Large intestine (tissue), 3 donors: ENCODE measurements around the gene EFCAB14. TPM values are rescaled to one million over a fixed set of nuclear protein-coding genes. Genes with fewer than 3 reads are reported as not detected.
"Not testable (repeated sequence)": the region's sequence is repeated elsewhere in the genome, so short reads cannot be mapped to it uniquely, and the experiment has no call there.

Experiments
- DNase-seq, 2 donors: peaks; one replicate each; pipeline versions ENCODE4 v3.0.0 to v3.0.0-alpha.2; 2013
- H3K27ac ChIP-seq: one replicate; pipeline ENCODE4 v1.5.1; 2013; ENCODE audit warnings: low read length
- H3K27me3 ChIP-seq: 2 replicates; pipeline ENCODE4 v1.6.1; 2013; ENCODE audit warnings: low read length; ENCODE audit not compliant: control insufficient read depth, insufficient read depth
- H3K36me3 ChIP-seq: 2 replicates; pipeline ENCODE4 v1.6.1; 2013; ENCODE audit warnings: low read length; ENCODE audit not compliant: control insufficient read depth, insufficient read depth
- H3K4me1 ChIP-seq: one replicate; pipeline ENCODE4 v1.6.1; 2013; ENCODE audit warnings: low read length; ENCODE audit not compliant: control insufficient read depth, insufficient read depth
- H3K4me3 ChIP-seq: one replicate; pipeline ENCODE4 v1.5.1; 2013; ENCODE audit warnings: low read length
- H3K9me3 ChIP-seq: one replicate; pipeline ENCODE4 v1.6.1; 2013; ENCODE audit warnings: mild to moderate bottlenecking, low read depth, low read length, moderate library complexity; ENCODE audit not compliant: control insufficient read depth
- WGBS: methylation state at CpG from one replicate; pipeline ENCODE4 v1.1.5; 2013; ENCODE audit warnings: low lambda C conversion rate; ENCODE audit not compliant: insufficient coverage; 5-methylcytosine and 5-hydroxymethylcytosine counted together
- polyA plus RNA-seq: library from polyadenylated mRNA; unstranded; fragments of 120-200 nt; gene quantifications from one replicate; pipeline ENCODE4 v1.2.1, GENCODE V29; 2013

EFCAB14 gene
- polyA plus RNA-seq, 1 donor, result 82.2 TPM

GRCh38 chr1:46724991-46725735 is 6.2 kb upstream of the EFCAB14 start:
- DNase-seq, result peak; percentile 70
- no peak overlapping the region for H3K27ac ChIP-seq
- no peaks in the 10 kb centered on the region for H3K27me3 ChIP-seq
- WGBS, result 100% methylated on average over 1 of the region's 7 CpGs
- H3K9me3 ChIP-seq, result no peaks in the 10 kb centered on the region
- H3K36me3 ChIP-seq, result no peaks in the 10 kb centered on the region
- H3K4me3 ChIP-seq, result no peak overlapping the region
- H3K4me1 ChIP-seq, result peaks cover 2% of the 10 kb centered on the region

GRCh38 chr1:46723901-46724300 is 5.0 kb upstream of the EFCAB14 start:
- WGBS, result no CpG with 5 or more reads among the region's 4 CpGs
- no peak for DNase-seq
- no peaks in the 10 kb centered on the region for H3K9me3 ChIP-seq
- no peak overlapping the region for H3K27ac ChIP-seq
- H3K4me1 ChIP-seq, result peaks cover 10% of the 10 kb centered on the region
- H3K4me3 ChIP-seq, result no peak overlapping the region
- H3K36me3 ChIP-seq, result no peaks in the 10 kb centered on the region
- H3K27me3 ChIP-seq, result no peaks in the 10 kb centered on the region

- no peak for DNase-seq
- Histone ChIP-seq H3K4me1 (peaks cover 18% of the 10 kb centered on the region), H3K4me3 (no peak overlapping the region), H3K36me3 (no peaks in the 10 kb centered on the region), H3K27me3 (no peaks in the 10 kb centered on the region), H3K9me3 (no peaks in the 10 kb centered on the region), H3K27ac (no peak overlapping the region)
- no CpG with 5 or more reads among the region's 3 CpGs for WGBS
These were observed 2.8 kb upstream of the EFCAB14 start for GRCh38 chr1:46721686-46722205.

GRCh38 chr1:46721204-46721603 is 2.3 kb upstream of the EFCAB14 start:
- Histone ChIP-seq H3K36me3 (no peaks in the 10 kb centered on the region), H3K9me3 (no peaks in the 10 kb centered on the region), H3K27me3 (no peaks in the 10 kb centered on the region), H3K27ac (no peak overlapping the region), H3K4me1 (peaks cover 18% of the 10 kb centered on the region), H3K4me3 (no peak overlapping the region)
- no peak for DNase-seq
- no CpG with 5 or more reads among the region's 1 CpG for WGBS

GRCh38 chr1:46720319-46720718 is 1.4 kb upstream of the EFCAB14 start:
- peaks cover 18% of the 10 kb centered on the region for H3K4me1 ChIP-seq
- H3K36me3 ChIP-seq, H3K27me3 ChIP-seq, H3K4me3 ChIP-seq, DNase-seq, H3K9me3 ChIP-seq, H3K27ac ChIP-seq: not testable (repeated sequence)
- no CpG with 5 or more reads among the region's 8 CpGs for WGBS

DNA sequence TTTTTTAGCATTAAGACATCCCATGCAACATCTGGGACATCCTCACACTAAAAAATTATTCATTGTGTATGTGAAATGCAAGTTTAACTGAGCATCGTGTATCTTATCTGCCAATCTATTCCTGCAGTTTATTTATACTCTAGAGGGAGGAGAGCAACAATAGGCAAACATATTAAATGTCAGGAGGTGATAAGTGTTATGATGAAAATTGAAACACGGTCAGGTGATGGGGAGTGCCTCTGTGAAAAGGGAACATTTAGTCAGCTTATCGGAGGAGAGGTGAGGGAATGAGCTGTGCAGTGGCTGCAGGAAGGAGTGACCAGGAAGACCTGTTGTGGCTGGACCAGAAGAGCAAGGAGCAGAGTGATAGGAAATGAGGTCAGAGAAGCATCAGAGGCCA is 775 bp upstream of the EFCAB14 start:
- peak overlapping the region; percentile 99 for H3K4me3 ChIP-seq
- peak overlapping the region; percentile 71 for H3K27ac ChIP-seq
- peak in 1 of 2 donors; percentile 55 for DNase-seq
- no peaks in the 10 kb centered on the region for H3K27me3 ChIP-seq
- no peaks in the 10 kb centered on the region for H3K9me3 ChIP-seq
- no CpG with 5 or more reads among the region's 3 CpGs for WGBS
- peaks cover 18% of the 10 kb centered on the region for H3K4me1 ChIP-seq
- H3K36me3 ChIP-seq, result peaks cover 8% of the 10 kb centered on the region

DNA sequence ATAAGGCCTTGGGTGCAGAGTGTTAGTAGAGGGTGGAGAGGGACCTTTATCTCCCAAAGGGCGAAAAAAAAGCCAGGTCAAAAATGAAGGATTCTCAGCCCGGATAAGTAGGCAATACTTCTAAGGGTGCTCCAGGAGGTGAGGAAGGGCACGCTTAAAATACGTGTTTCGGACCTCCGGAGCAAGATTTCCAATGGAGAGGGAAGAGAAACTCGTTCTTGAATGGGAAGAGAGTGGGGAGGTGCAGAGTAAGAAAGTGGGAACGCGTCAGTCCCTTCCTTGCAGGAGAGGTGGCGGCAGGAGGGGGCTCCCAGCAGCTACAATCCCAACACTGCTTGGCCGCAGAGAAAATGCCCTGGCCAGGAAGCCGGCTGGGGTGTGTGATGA is 581 bp downstream of the EFCAB14 start:
- WGBS, result no CpG with 5 or more reads among the region's 12 CpGs
- Histone ChIP-seq H3K27ac (peak overlapping the region; percentile 18), H3K4me1 (peaks cover 18% of the 10 kb centered on the region), H3K9me3 (no peaks in the 10 kb centered on the region), H3K27me3 (no peaks in the 10 kb centered on the region), H3K36me3 (peaks cover 15% of the 10 kb centered on the region), H3K4me3 (peak overlapping the region; percentile 99)
- DNase-seq, result no peak

DNA sequence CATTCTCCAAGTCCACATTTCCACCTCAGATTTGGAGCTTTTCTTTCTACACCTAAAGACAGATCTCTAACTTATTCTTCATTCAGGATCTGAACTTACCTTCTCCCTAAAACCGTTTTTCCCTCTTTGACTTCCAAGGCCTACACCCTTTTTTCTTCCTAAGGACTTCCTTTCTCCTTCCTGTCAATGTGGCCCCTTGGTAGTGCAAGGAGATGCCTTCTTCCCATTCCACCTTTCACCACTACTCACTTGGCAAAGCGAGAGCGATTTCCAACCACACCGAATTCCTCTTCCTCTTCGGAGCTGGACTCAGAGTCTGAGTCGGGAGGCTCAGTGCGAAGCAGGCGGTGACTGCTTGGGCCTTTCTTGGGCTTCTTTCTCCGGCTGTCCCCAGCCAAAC is 1.3 kb downstream of the EFCAB14 start:
- 80% methylated on average over 1 of the region's 9 CpGs for WGBS
- Histone ChIP-seq H3K27ac (no peak overlapping the region), H3K36me3 (peaks cover 20% of the 10 kb centered on the region), H3K9me3 (no peaks in the 10 kb centered on the region), H3K4me3 (peak overlapping the region; percentile 99), H3K27me3 (no peaks in the 10 kb centered on the region), H3K4me1 (peaks cover 18% of the 10 kb centered on the region)
- no peak for DNase-seq

DNA sequence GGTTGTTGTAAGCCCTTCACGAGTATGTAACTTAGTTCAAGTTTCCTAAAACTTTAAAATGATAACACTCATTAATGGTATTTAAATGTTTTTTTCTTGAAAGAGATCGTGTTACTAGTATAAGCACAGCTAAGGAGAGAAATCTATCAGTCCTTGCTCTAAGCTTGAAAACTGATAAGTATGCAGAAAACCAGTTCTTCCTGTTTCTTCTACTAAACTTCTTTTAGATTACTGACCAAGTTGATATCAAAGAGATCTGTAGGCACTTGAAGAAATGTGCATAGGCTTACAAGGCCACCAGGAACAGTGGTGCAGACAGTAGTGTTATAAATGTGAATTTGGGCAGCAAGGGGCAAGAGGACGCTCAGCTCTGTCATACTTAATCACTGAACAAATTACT is 3.9 kb downstream of the EFCAB14 start:
- Histone ChIP-seq H3K36me3 (peaks cover 26% of the 10 kb centered on the region), H3K9me3 (no peaks in the 10 kb centered on the region), H3K27me3 (no peaks in the 10 kb centered on the region), H3K4me1 (peaks cover 23% of the 10 kb centered on the region), H3K4me3 (no peak overlapping the region), H3K27ac (no peak overlapping the region)
- DNase-seq, result no peak
- 29% methylated on average over 1 of the region's 3 CpGs for WGBS

GRCh38 chr1:46708121-46708520 is 10.8 kb downstream of the EFCAB14 start:
- Histone ChIP-seq H3K9me3 (no peaks in the 10 kb centered on the region), H3K36me3 (peaks cover 49% of the 10 kb centered on the region), H3K4me1 (peaks cover 5% of the 10 kb centered on the region), H3K4me3 (no peak overlapping the region), H3K27ac (no peak overlapping the region), H3K27me3 (no peaks in the 10 kb centered on the region)
- DNase-seq, result no peak
- no CpG with 5 or more reads among the region's 1 CpG for WGBS

DNA sequence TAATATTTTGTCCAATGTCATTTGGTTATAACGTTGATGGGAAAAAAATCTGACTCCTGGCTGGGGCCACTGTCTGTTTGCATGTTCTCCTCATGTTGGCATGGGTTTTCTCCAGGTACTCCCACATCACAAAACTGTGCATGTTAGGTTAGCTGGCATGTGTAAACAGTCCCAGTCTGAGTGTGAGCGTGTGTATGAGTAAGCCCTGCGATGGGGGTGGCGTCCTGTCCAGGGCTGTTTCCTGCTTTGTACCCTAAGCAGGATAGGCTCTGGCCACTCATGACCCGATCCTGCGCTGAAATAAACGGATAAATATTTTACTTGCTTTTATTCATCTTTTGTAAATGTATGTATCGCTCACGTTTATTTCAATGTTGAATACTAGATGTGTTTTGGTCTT is 13.5 kb downstream of the EFCAB14 start:
- Histone ChIP-seq H3K27me3 (no peaks in the 10 kb centered on the region), H3K9me3 (no peaks in the 10 kb centered on the region), H3K4me3 (no peak overlapping the region), H3K4me1 (no peaks in the 10 kb centered on the region), H3K27ac (no peak overlapping the region), H3K36me3 (peaks cover 52% of the 10 kb centered on the region)
- no CpG with 5 or more reads among the region's 9 CpGs for WGBS
- no peak for DNase-seq
